K562 (cell line): ENCODE results near the gene STK33. TPM values are rescaled to one million over a fixed set of nuclear protein-coding genes. Genes with fewer than 3 reads are reported as not detected.

Source experiments
- ATAC-seq: fragments of 200-7000 bp; cut with Tn5 transposase; 3 replicates; pipeline ENCODE4 v1.9.1; 2020; ENCODE audit warnings: moderate library complexity
- BruUV-seq: library from RNA; stranded (reverse); fragments of 400-500 nt; replicated peaks from 2 replicates; lab custom pipeline; 2021; lab: Mats Ljungman, UMichigan
- CTCF ChIA-PET: fragments of 300-600 bp; formaldehyde crosslinking; extraction: SDS; loops from one replicate; lab custom pipeline; 2021; ENCODE audit warnings: low intra/inter-chr PET ratio; lab: Yijun Ruan, JAX
- POLR2A ChIA-PET: fragments of 300-600, 350-650 bp; sonication (Branson Sonifier 250); formaldehyde crosslinking; extraction: SDS; loops from one replicate; lab custom pipeline; 2021; ENCODE audit warnings: antibody characterized with exemption, inconsistent platforms; lab: Yijun Ruan, JAX
- DNase-seq, 4 experiments: peaks; one replicate each; pipeline versions ENCODE4 v3.0.0 to v3.0.0-alpha.2; 2011 to 2018; ENCODE audit warnings: low spot score in 3 of 4, mixed read lengths in 3 of 4; ENCODE audit errors: extremely low read depth in 1 of 4
- FAIRE-seq: peaks from 2 replicates; lab custom pipeline; 2011; peaks lifted over from hg19 to GRCh38; lab: Jason Lieb, UNC
- H2AFZ ChIP-seq: 2 replicates; pipeline ENCODE4 v1.6.0; 2011; ENCODE audit warnings: low read depth, low read length, control low read depth, inconsistent platforms
- H3K27ac ChIP-seq: fragments of 200-600 bp; 3 replicates; pipeline ENCODE4 v1.8.0; 2011; ENCODE audit warnings: low read depth, mild to moderate bottlenecking, control low read depth, inconsistent platforms, low read length, moderate library complexity, mixed read lengths; ENCODE audit errors: extremely low read depth
- H3K27me3 ChIP-seq, 2 experiments: fragments of 300-600 bp in 1 of 2; 2 replicates in 1 of 2; 3 replicates in 1 of 2; pipeline versions ENCODE4 v1.6.0 to v1.8.0; 2011; ENCODE audit warnings: inconsistent platforms in 2 of 2, low read length in 2 of 2, mild to moderate bottlenecking in 1 of 2, mixed read lengths in 1 of 2, moderate library complexity in 1 of 2; ENCODE audit not compliant: control insufficient read depth in 2 of 2, insufficient read depth in 2 of 2
- H3K36me3 ChIP-seq: fragments of 300-600 bp; 3 replicates; pipeline ENCODE4 v1.8.0; 2011; ENCODE audit warnings: mild to moderate bottlenecking, low read length, inconsistent platforms; ENCODE audit not compliant: control insufficient read depth, insufficient read depth
- H3K4me1 ChIP-seq, 2 experiments: fragments of 200-600 bp in 1 of 2; replicated peaks in 1 of 2; 2 replicates in 1 of 2; 3 replicates in 1 of 2; pipeline versions ENCODE4 v1.5.1 to v1.8.0; 2011; ENCODE audit warnings: inconsistent platforms in 2 of 2, low read length in 2 of 2, mild to moderate bottlenecking in 1 of 2, mixed read lengths in 1 of 2, moderate library complexity in 1 of 2; ENCODE audit not compliant: control insufficient read depth in 2 of 2, insufficient read depth in 2 of 2
- H3K4me2 ChIP-seq: 2 replicates; pipeline ENCODE4 v1.6.1; 2011; ENCODE audit warnings: low read length, control low read depth, inconsistent platforms, mixed read lengths; ENCODE audit not compliant: insufficient read depth
- H3K4me3 ChIP-seq: fragments of 200-600 bp; sonication (generic), shearing (Covaris generic); 2 replicates; pipeline ENCODE4 v1.5.1; 2016; ENCODE audit warnings: control low read depth, inconsistent platforms
- H3K79me2 ChIP-seq: fragments of 200-600 bp; 3 replicates; pipeline ENCODE4 v1.8.0; 2011; ENCODE audit warnings: low read length, inconsistent platforms; ENCODE audit not compliant: control insufficient read depth, insufficient read depth
- H3K9ac ChIP-seq, 2 experiments: 2 replicates each; pipeline versions ENCODE4 v1.6.0 to v1.6.1; 2011; ENCODE audit warnings: low read depth in 2 of 2, low read length in 2 of 2, control low read depth in 1 of 2, inconsistent platforms in 1 of 2, mild to moderate bottlenecking in 1 of 2, mixed read lengths in 1 of 2; ENCODE audit not compliant: insufficient read depth in 1 of 2
- H3K9me1 ChIP-seq: one replicate; pipeline ENCODE4 v1.6.0; 2011; ENCODE audit warnings: inconsistent platforms, mild to moderate bottlenecking, low read length, moderate library complexity; ENCODE audit not compliant: control insufficient read depth, insufficient read depth
- H3K9me3 ChIP-seq: replicated peaks from 2 replicates; pipeline ENCODE4 v1.5.1; 2011; ENCODE audit warnings: low read depth, low read length, inconsistent platforms; ENCODE audit not compliant: control insufficient read depth, insufficient read depth
- H4K20me1 ChIP-seq: replicated peaks from 2 replicates; pipeline ENCODE4 v1.6.1; 2011; ENCODE audit warnings: low read length, inconsistent platforms, mixed read lengths; ENCODE audit not compliant: control insufficient read depth, insufficient read depth
- CBX2 ChIP-seq: fragments of 200-600 bp; sonication (generic); IDR thresholded peaks from one replicate; pipeline ENCODE4 v1.6.1; 2012; ENCODE audit warnings: mild to moderate bottlenecking, low read length, inconsistent platforms; ENCODE audit not compliant: insufficient read depth, poor library complexity, severe bottlenecking
- ELF4 ChIP-seq: fragments of 450-650 bp; formaldehyde crosslinking; IDR thresholded peaks from 2 replicates; pipeline ENCODE4 v1.4.0; 2022; ENCODE audit warnings: missing genetic modification characterization
- FOSL1 ChIP-seq: fragments of 200-800 bp; sonication (Bioruptor generic); conservative IDR thresholded peaks from 2 replicates; pipeline ENCODE4 v1.6.1; 2016; ENCODE audit warnings: missing genetic modification characterization, missing compliant biosample characterization
- HDAC6 ChIP-seq: IDR thresholded peaks from 2 replicates; pipeline ENCODE4 v1.6.1; 2012; ENCODE audit warnings: low read depth, mild to moderate bottlenecking, control low read depth, inconsistent platforms, low read length, moderate library complexity
- HMG20A ChIP-seq: fragments of 450-650 bp; formaldehyde crosslinking; conservative IDR thresholded peaks from 2 replicates; pipeline ENCODE4 v1.4.0; 2020; ENCODE audit warnings: mild to moderate bottlenecking, mixed read lengths
- HNRNPLL ChIP-seq: fragments of 200-400 bp; formaldehyde crosslinking; IDR thresholded peaks from 2 replicates; pipeline ENCODE4 v1.6.1; 2017; ENCODE audit warnings: low read length, low read depth, mild to moderate bottlenecking; ENCODE audit not compliant: poor library complexity, severe bottlenecking
- WHSC1 ChIP-seq: IDR thresholded peaks from one replicate; pipeline ENCODE4 v1.6.1; 2012; ENCODE audit warnings: low read length, control low read depth, inconsistent platforms
- ZBTB1 ChIP-seq: sonication (generic); formaldehyde crosslinking; IDR thresholded peaks from 2 replicates; pipeline ENCODE4 v1.8.1; 2023; ENCODE audit warnings: missing genetic modification reagents, low read depth, mild to moderate bottlenecking, borderline replicate concordance
- WGBS: fragments of 100-300 bp; shearing (Covaris generic); methylation state at CpG from one replicate; pipeline ENCODE4 v1.1.6; 2016; ENCODE audit warnings: low coverage, mixed read lengths; ENCODE audit not compliant: insufficient coverage; ENCODE audit errors: missing lambda C conversion rate; 5-methylcytosine and 5-hydroxymethylcytosine counted together
- in situ Hi-C: fragments of 300-500 bp; cut with MboI; formaldehyde crosslinking; loops from 4 replicates; pipeline ENCODE4 v1.15.0; 2018; ENCODE audit warnings: inconsistent platforms, mixed read lengths
- intact Hi-C: fragments of 100-400 bp; cut with micrococcal nuclease; formaldehyde crosslinking; loops from 2 replicates; pipeline ENCODE4 v1.14.2; 2022
- polyA plus RNA-seq, 8 experiments: library from polyadenylated mRNA; depleted of rRNA in 4 of 8; stranded (reverse) in 5 of 8; unstranded in 3 of 8; fragments of >200 nt; fragmentation: Nextera tagmentation in 2 of 8; fragmentation: Illumina TruSeq in 1 of 8; extraction: Ambion mirVana in 2 of 8; extraction: Trizol in 1 of 8; gene quantifications; 2 replicates each; pipeline versions ENCODE4 v1.2.1 to v1.2.3, GENCODE V29; 2011 to 2014; ENCODE audit warnings: inconsistent platforms in 1 of 8, missing spikeins in 1 of 8
- total RNA-seq, 7 experiments: library from RNA; depleted of rRNA in 6 of 7; stranded (reverse); fragments of >200 nt in 6 of 7; fragmentation: Illumina TruSeq in 2 of 7; extraction: Trizol in 2 of 7; gene quantifications; 2 replicates each; pipeline versions ENCODE4 v1.2.1 to v1.2.3, GENCODE V29; 2011 to 2021; ENCODE audit warnings: low replicate concordance in 1 of 7
- TF ChIP-seq, protein P1 (sequence below): sonication (generic); formaldehyde crosslinking; IDR thresholded peaks from 2 replicates; pipeline ENCODE4 v1.8.0; 2022; ENCODE audit warnings: mild to moderate bottlenecking, missing genetic modification reagents
- TF ChIP-seq, protein P2 (sequence below): fragments of 250-450 bp; sonication (Bioruptor Pico); IDR thresholded peaks from 2 replicates; pipeline ENCODE4 v1.8.0; 2021; ENCODE audit warnings: mild to moderate bottlenecking, moderate library complexity
- TF ChIP-seq, protein P3 (sequence below): fragments of 450-650 bp; formaldehyde crosslinking; IDR thresholded peaks from 2 replicates; pipeline ENCODE4 v1.4.0; 2020; ENCODE audit warnings: mild to moderate bottlenecking, moderate library complexity

The STK33 gene
- total and polyA plus RNA-seq, 9 of the 15 experiments (the other 6 are each of a cell fraction or from before 2014, with no cell fraction given) = not detected

DNA sequence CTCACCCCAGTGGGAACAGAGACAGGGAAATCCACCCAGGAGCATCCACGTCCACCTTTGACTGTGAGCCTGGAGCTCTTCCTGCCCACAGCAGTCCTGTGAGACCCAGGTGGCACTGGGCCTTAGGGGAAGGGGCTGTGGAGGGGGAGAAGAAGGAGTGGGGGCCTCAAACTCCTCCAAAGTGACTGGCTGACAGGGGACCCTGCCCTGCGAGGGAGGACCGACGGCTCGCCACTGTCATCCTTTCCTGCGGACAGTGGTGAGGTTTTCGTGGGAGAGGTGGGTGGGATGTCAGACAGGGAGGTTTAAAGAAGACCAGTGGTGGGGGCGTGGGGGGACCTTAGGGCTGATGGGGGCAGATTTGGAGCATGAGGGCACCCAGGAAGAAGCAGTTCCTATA lies 237.8 kb downstream of the STK33 start (continued):
- TF ChIP-seq HDAC6 = no peak
- TF ChIP-seq, protein P1, sequence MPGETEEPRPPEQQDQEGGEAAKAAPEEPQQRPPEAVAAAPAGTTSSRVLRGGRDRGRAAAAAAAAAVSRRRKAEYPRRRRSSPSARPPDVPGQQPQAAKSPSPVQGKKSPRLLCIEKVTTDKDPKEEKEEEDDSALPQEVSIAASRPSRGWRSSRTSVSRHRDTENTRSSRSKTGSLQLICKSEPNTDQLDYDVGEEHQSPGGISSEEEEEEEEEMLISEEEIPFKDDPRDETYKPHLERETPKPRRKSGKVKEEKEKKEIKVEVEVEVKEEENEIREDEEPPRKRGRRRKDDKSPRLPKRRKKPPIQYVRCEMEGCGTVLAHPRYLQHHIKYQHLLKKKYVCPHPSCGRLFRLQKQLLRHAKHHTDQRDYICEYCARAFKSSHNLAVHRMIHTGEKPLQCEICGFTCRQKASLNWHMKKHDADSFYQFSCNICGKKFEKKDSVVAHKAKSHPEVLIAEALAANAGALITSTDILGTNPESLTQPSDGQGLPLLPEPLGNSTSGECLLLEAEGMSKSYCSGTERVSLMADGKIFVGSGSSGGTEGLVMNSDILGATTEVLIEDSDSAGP (CRISPR knock-in tag) = no peak
- TF ChIP-seq, protein P2, sequence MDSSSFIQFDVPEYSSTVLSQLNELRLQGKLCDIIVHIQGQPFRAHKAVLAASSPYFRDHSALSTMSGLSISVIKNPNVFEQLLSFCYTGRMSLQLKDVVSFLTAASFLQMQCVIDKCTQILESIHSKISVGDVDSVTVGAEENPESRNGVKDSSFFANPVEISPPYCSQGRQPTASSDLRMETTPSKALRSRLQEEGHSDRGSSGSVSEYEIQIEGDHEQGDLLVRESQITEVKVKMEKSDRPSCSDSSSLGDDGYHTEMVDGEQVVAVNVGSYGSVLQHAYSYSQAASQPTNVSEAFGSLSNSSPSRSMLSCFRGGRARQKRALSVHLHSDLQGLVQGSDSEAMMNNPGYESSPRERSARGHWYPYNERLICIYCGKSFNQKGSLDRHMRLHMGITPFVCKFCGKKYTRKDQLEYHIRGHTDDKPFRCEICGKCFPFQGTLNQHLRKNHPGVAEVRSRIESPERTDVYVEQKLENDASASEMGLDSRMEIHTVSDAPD (CRISPR knock-in tag) = no peak

DNA sequence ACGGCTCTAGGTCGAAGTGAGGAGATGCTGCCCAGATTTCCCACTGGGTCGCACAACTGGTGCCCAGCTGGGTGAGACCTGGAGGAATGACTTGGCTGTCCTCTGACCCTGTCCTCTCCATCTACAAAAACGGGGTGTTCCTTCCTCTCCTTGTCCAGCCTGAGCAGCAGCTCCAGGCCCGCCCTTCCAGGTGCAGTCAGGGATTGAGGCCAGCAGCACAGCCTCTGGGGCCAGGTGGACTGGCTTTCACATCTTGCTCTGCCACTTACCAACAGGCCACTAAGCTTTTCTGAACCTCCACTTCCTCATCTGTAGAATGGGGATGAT lies 238.6 kb downstream of the STK33 start:
- Histone ChIP-seq H3K4me3 (no peak overlapping the region), H4K20me1 (peaks cover 4% of the 10 kb centered on the region; the same call in 1 of the 2 replicates), H3K36me3 (no peaks in the 10 kb centered on the region)
- intact Hi-C loops = no loop called here
- TF ChIP-seq ELF4 (CRISPR knock-in tag) (no peak), CBX2 (no peak), HNRNPLL (no peak), WHSC1 (no peak), ZBTB1 (CRISPR knock-in tag) (no peak), FOSL1 (tag) (no peak), HMG20A (CRISPR knock-in tag) (no peak)
- TF ChIP-seq, protein P3, sequence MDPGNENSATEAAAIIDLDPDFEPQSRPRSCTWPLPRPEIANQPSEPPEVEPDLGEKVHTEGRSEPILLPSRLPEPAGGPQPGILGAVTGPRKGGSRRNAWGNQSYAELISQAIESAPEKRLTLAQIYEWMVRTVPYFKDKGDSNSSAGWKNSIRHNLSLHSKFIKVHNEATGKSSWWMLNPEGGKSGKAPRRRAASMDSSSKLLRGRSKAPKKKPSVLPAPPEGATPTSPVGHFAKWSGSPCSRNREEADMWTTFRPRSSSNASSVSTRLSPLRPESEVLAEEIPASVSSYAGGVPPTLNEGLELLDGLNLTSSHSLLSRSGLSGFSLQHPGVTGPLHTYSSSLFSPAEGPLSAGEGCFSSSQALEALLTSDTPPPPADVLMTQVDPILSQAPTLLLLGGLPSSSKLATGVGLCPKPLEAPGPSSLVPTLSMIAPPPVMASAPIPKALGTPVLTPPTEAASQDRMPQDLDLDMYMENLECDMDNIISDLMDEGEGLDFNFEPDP (CRISPR knock-in tag) = no peak
- TF ChIP-seq, all 486 proteins: peak for 0
- WGBS = 0% methylated on average over 5 of the region's 5 CpGs
- CTCF ChIA-PET = no interaction called here
- ATAC-seq (no peak), FAIRE-seq (no peak), DNase-seq (no peak)
- H3K27ac ChIP-seq = no peak overlapping the region
- no peaks in the 10 kb centered on the region for H3K4me1 ChIP-seq
- H3K4me2 ChIP-seq = no peak overlapping the region
- no peak overlapping the region for H3K9ac ChIP-seq
- H3K9me3 ChIP-seq = no peaks in the 10 kb centered on the region
- H3K27me3 ChIP-seq = peaks cover 25 to 85% of the 10 kb centered on the region in 2 experiments
- H2AFZ ChIP-seq = no peak overlapping the region
- no peaks in the 10 kb centered on the region for H3K79me2 ChIP-seq
- POLR2A ChIA-PET = interaction anchor here (0.8 kb wide), 1 partner anchor 14 kb away, joined by 3 read pairs; no protein-coding TSS in a partner anchor
- in situ Hi-C loops = no loop called here
- BruUV-seq = no TSS peak
- peaks cover 3% of the 10 kb centered on the region for H3K9me1 ChIP-seq
